AG04450 (cell line): ENCODE measurements around the gene USH1C. TPM values are rescaled to one million over a fixed set of nuclear protein-coding genes. Genes with fewer than 3 reads are reported as not detected.

Experiments
- CTCF ChIA-PET: fragments of 300-600, 350-600 bp; formaldehyde crosslinking; extraction: SDS; loops from one replicate; lab custom pipeline; 2022; ENCODE audit warnings: antibody characterized with exemption, inconsistent platforms; lab: Charles Lee
- POLR2A ChIA-PET: fragments of 350-600 bp; formaldehyde crosslinking; extraction: SDS; loops from one replicate; lab custom pipeline; 2021; ENCODE audit warnings: antibody characterized with exemption, inconsistent platforms; lab: Yijun Ruan, JAX
- DNase-seq: peaks from one replicate; pipeline ENCODE4 v3.0.0-alpha.2; 2011; ENCODE audit warnings: low read depth, low spot score
- H3K27ac ChIP-seq: one replicate; pipeline ENCODE4 v1.5.1; 2012; ENCODE audit warnings: low read depth, low read length, control low read depth
- H3K27me3 ChIP-seq: one replicate; pipeline ENCODE4 v1.6.0; 2012; ENCODE audit warnings: low read length; ENCODE audit not compliant: control insufficient read depth, insufficient read depth
- H3K4me3 ChIP-seq: 2 replicates; pipeline ENCODE4 v1.5.1; 2011; ENCODE audit warnings: mild to moderate bottlenecking, low read depth, low read length, control low read depth
- H3K9me3 ChIP-seq: 2 replicates; pipeline ENCODE4 v1.5.1; 2012; ENCODE audit warnings: low read length; ENCODE audit not compliant: control insufficient read depth, insufficient read depth
- polyA plus RNA-seq: library from polyadenylated mRNA; depleted of rRNA; stranded (reverse); fragments of >200 nt; gene quantifications from 2 replicates; pipeline ENCODE4 v1.2.3, GENCODE V29; 2011
- TF ChIP-seq, protein P1 (sequence below): IDR thresholded peaks from 2 replicates; pipeline ENCODE4 v1.5.1; 2011; ENCODE audit warnings: low read depth, low read length, control low read depth, inconsistent platforms

Gene USH1C
- polyA plus RNA-seq, 1 experiment = not detected

- Histone ChIP-seq H3K9me3 (no peaks in the 10 kb centered on the region), H3K27ac (no peak overlapping the region), H3K4me3 (no peak overlapping the region), H3K27me3 (peaks cover 19% of the 10 kb centered on the region)
- no peak for DNase-seq
- TF ChIP-seq, protein P1, sequence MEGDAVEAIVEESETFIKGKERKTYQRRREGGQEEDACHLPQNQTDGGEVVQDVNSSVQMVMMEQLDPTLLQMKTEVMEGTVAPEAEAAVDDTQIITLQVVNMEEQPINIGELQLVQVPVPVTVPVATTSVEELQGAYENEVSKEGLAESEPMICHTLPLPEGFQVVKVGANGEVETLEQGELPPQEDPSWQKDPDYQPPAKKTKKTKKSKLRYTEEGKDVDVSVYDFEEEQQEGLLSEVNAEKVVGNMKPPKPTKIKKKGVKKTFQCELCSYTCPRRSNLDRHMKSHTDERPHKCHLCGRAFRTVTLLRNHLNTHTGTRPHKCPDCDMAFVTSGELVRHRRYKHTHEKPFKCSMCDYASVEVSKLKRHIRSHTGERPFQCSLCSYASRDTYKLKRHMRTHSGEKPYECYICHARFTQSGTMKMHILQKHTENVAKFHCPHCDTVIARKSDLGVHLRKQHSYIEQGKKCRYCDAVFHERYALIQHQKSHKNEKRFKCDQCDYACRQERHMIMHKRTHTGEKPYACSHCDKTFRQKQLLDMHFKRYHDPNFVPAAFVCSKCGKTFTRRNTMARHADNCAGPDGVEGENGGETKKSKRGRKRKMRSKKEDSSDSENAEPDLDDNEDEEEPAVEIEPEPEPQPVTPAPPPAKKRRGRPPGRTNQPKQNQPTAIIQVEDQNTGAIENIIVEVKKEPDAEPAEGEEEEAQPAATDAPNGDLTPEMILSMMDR = no peak
- ChIA-PET POLR2A (no interaction called here), CTCF (interaction anchor here (1.7 kb wide), 1 partner anchor 148 kb away, joined by 4 read pairs; no protein-coding TSS in a partner anchor)
Measured at GRCh38 chr11:17533341-17533740, 10.9 kb downstream of the USH1C start.

- Histone ChIP-seq H3K27ac (no peak overlapping the region), H3K9me3 (no peaks in the 10 kb centered on the region), H3K27me3 (peaks cover 19% of the 10 kb centered on the region), H3K4me3 (no peak overlapping the region)
- ChIA-PET POLR2A (no interaction called here), CTCF (interaction anchor here (1.7 kb wide), 1 partner anchor 148 kb away, joined by 4 read pairs; no protein-coding TSS in a partner anchor)
- DNase-seq = no peak
- TF ChIP-seq, protein P1 = no peak
Measured at GRCh38 chr11:17532784-17533183, 11.4 kb downstream of the USH1C start.

- TF ChIP-seq, protein P1 = no peak
- peaks cover 13% of the 10 kb centered on the region for H3K27me3 ChIP-seq
- ChIA-PET POLR2A (no interaction called here), CTCF (interaction anchor here (0.7 to 1.7 kb wide), 2 partner anchors 12 to 147 kb away, joined by 3 to 4 read pairs; no protein-coding TSS in a partner anchor)
- H3K4me3 ChIP-seq = no peak overlapping the region
- H3K27ac ChIP-seq = no peak overlapping the region
- DNase-seq = no peak
- no peaks in the 10 kb centered on the region for H3K9me3 ChIP-seq
Measured at GRCh38 chr11:17531636-17532113, 12.5 kb downstream of the USH1C start.

DNA sequence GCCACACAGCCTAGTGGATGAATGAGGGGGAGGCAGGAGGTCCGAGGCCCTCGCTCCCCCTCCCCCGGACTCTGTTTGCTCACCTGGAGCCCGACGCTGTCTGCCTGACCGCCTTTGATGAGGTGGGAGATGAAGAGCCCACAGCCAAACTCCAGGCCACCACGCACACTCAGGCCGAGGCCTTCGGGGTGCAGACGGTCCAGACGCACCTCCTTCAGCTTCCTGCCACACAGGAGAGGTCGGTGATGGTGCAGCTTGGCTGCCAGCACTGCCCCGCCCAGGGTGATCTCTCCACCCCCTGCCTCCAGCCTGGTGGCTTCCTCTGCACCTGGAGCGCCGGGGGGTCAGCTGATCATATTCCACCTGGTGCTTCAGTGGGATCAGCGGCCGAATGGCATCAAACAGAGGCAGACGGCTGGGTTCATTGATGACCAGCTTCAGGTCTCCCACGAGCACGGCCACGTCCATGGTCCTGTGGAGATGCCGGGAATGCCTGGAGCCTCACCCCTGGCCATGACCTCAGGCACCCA is 13.1 kb downstream of the USH1C start:
- Histone ChIP-seq H3K27ac (no peak overlapping the region), H3K4me3 (no peak overlapping the region), H3K27me3 (peaks cover 13% of the 10 kb centered on the region), H3K9me3 (no peaks in the 10 kb centered on the region)
- DNase-seq = no peak
- TF ChIP-seq, protein P1 = no peak
- ChIA-PET CTCF (interaction anchor here (0.7 kb wide), 1 partner anchor 12 kb away, joined by 3 read pairs; no protein-coding TSS in a partner anchor), POLR2A (no interaction called here)

GRCh38 chr11:17529844-17530185 is 14.4 kb downstream of the USH1C start:
- no peak for DNase-seq
- no peak overlapping the region for H3K27ac ChIP-seq
- peaks cover 13% of the 10 kb centered on the region for H3K27me3 ChIP-seq
- TF ChIP-seq, protein P1 = no peak
- ChIA-PET POLR2A (no interaction called here), CTCF (no interaction called here)
- no peak overlapping the region for H3K4me3 ChIP-seq
- H3K9me3 ChIP-seq = no peaks in the 10 kb centered on the region
